ENCODE results near the gene CD22. TPM values are rescaled to one million over a fixed set of nuclear protein-coding genes. Genes with fewer than 3 reads are reported as not detected.

Gene CD22
- polyA plus RNA-seq, 4 donors: 0.81 to 5.0 (median 2.2) TPM

DNA sequence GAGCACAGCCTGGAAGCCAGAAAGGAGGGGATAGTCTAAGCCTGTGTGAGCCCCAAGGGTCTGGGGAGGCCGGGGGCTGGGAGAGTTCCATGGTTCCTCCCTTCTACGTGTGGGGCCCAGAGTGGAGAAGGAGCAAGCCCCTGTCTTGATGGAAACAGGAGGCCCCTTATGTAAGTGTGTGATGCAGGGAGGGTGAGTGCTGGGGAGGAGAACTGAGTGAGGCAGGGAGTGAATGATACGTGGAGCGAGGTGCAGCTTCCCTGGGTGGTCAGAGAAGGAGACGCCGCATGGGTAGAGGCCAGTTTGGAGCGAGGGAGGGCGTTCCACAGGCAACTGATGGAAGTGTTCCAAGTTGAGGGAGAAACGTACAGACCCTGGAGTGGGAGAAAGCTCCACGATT is 21.1 kb upstream of the CD22 start:
- no peak for FAIRE-seq
- WGBS, 3 donors: 73 to 87% (median 83%) methylated on average over 10 of the region's 10 CpGs
- H3K27ac ChIP-seq (ENCODE audit: low read depth in 1 of 3, low read length in 2 of 3): no peak overlapping the region

DNA sequence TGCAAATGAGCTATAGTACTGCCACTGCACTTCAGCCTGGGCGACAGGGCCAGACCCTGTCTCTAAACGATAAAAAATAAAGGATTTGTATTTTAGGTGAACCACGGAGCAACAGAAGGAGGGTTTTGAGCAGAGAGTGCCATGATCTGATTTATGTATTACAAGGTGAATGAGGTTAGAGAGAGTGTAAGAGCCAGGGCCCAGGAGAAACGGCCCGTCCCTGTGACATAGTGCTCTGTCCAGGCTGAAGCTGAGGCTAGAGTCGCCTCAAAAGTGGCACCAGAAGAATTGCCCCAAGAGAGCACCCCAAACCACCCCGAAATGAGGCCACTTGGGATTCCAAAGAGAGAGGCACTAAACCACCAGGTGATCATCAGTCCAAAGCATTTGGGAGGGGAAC is 20.1 kb upstream of the CD22 start:
- WGBS, 3 donors: 69 to 88% (median 78%) methylated on average over 7 of the region's 7 CpGs
- DNase-seq (no peak), FAIRE-seq (no peak)
- Histone ChIP-seq H3K4me1 (ENCODE audit: control insufficient read depth in 3 of 3, insufficient read depth in 2 of 3, low read depth in 1 of 3, low read length in 2 of 3) (peaks cover 0 to 6% (median 0%) of the 10 kb centered on the region in 3 donors), H3K36me3 (ENCODE audit: control insufficient read depth in 3 of 3, insufficient read depth in 2 of 3, low read depth in 1 of 3, low read length in 3 of 3) (no peaks in the 10 kb centered on the region), H3K27ac (ENCODE audit: low read depth in 1 of 3, low read length in 2 of 3) (no peak overlapping the region), H3K9me3 (ENCODE audit: control insufficient read depth in 2 of 2, insufficient read depth in 1 of 2, low read depth in 1 of 2, low read length in 1 of 2) (no peaks in the 10 kb centered on the region), H3K27me3 (ENCODE audit: control insufficient read depth in 3 of 3, insufficient read depth in 3 of 3, low read length in 3 of 3) (no peaks in the 10 kb centered on the region), H3K4me3 (ENCODE audit: low read depth in 1 of 3, low read length in 3 of 3) (no peak overlapping the region)

More for the DNA sequence above, 21.1 kb upstream of the CD22 start:
- peaks cover 0 to 3% (median 0%) of the 10 kb centered on the region in 3 donors for H3K27me3 ChIP-seq (ENCODE audit: control insufficient read depth in 3 of 3, insufficient read depth in 3 of 3, low read length in 3 of 3)
- no peak overlapping the region for H3K4me3 ChIP-seq (ENCODE audit: low read depth in 1 of 3, low read length in 3 of 3)
- H3K9me3 ChIP-seq (ENCODE audit: control insufficient read depth in 2 of 2, insufficient read depth in 1 of 2, low read depth in 1 of 2, low read length in 1 of 2): no peaks in the 10 kb centered on the region
- DNase-seq: no peak
- H3K36me3 ChIP-seq (ENCODE audit: control insufficient read depth in 3 of 3, insufficient read depth in 2 of 3, low read depth in 1 of 3, low read length in 3 of 3): no peaks in the 10 kb centered on the region
- H3K4me1 ChIP-seq (ENCODE audit: control insufficient read depth in 3 of 3, insufficient read depth in 2 of 3, low read depth in 1 of 3, low read length in 2 of 3): peaks cover 0 to 6% (median 0%) of the 10 kb centered on the region in 3 donors

GRCh38 chr19:35309481-35310279 is 19.3 kb upstream of the CD22 start:
- Histone ChIP-seq H3K9me3 (ENCODE audit: control insufficient read depth in 2 of 2, insufficient read depth in 1 of 2, low read depth in 1 of 2, low read length in 1 of 2) (no peaks in the 10 kb centered on the region), H3K27ac (ENCODE audit: low read depth in 1 of 3, low read length in 2 of 3) (no peak overlapping the region), H3K4me1 (ENCODE audit: control insufficient read depth in 3 of 3, insufficient read depth in 2 of 3, low read depth in 1 of 3, low read length in 2 of 3) (peaks cover 0 to 6% (median 0%) of the 10 kb centered on the region in 3 donors), H3K27me3 (ENCODE audit: control insufficient read depth in 3 of 3, insufficient read depth in 3 of 3, low read length in 3 of 3) (no peaks in the 10 kb centered on the region), H3K36me3 (ENCODE audit: control insufficient read depth in 3 of 3, insufficient read depth in 2 of 3, low read depth in 1 of 3, low read length in 3 of 3) (no peaks in the 10 kb centered on the region), H3K4me3 (ENCODE audit: low read depth in 1 of 3, low read length in 3 of 3) (no peak overlapping the region)
- DNase-seq (peak in 1 of 2 donors; percentile 26), FAIRE-seq (no peak)
- WGBS, 3 donors: 76 to 84% (median 78%) methylated on average over 46 to 47 of the region's 47 CpGs

GRCh38 chr19:35310331-35310730 is 18.7 kb upstream of the CD22 start:
- no peak for FAIRE-seq
- H3K4me1 ChIP-seq (ENCODE audit: control insufficient read depth in 3 of 3, insufficient read depth in 2 of 3, low read depth in 1 of 3, low read length in 2 of 3): peaks cover 0 to 6% (median 0%) of the 10 kb centered on the region in 3 donors
- H3K27me3 ChIP-seq (ENCODE audit: control insufficient read depth in 3 of 3, insufficient read depth in 3 of 3, low read length in 3 of 3): no peaks in the 10 kb centered on the region
- H3K9me3 ChIP-seq (ENCODE audit: control insufficient read depth in 2 of 2, insufficient read depth in 1 of 2, low read depth in 1 of 2, low read length in 1 of 2): no peaks in the 10 kb centered on the region
- WGBS, 3 donors: 79 to 87% (median 83%) methylated on average over 12 of the region's 12 CpGs
- H3K27ac ChIP-seq (ENCODE audit: low read depth in 1 of 3, low read length in 2 of 3): no peak overlapping the region
- no peaks in the 10 kb centered on the region for H3K36me3 ChIP-seq (ENCODE audit: control insufficient read depth in 3 of 3, insufficient read depth in 2 of 3, low read depth in 1 of 3, low read length in 3 of 3)
- no peak overlapping the region for H3K4me3 ChIP-seq (ENCODE audit: low read depth in 1 of 3, low read length in 3 of 3)
- DNase-seq: no peak

DNA sequence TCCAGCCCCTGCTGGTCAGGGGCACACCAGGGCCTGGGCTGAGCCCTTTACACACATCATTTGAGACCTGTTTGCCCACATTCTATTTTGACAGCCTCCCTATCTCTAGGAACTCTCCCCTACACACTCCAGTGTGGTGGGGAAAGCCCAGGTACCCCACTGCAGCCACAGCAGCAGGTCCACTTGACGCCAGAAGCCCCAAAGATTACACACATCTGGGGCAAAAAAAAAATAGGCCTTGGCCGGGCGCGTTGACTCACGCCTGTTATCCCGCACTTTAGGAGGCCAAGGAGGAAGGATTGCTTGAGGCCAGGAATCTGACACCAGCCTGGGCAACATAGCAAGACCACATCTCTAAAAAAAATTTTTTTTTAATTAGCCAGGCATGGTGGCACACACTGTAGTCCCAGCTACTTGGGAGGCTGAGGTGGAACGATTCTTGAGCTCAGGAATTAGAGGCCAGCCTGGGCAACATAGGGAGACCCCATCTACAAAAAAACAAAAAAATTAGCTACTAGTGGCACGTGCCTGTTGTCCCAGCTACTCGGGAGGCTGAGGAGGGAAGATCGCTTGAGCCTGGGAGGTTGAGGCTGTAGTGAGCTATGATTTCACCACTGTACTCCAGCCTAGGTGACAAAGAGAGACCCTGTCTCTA is 18.0 kb upstream of the CD22 start:
- WGBS, 3 donors: 84 to 95% (median 88%) methylated on average over 10 of the region's 10 CpGs
- no peak for FAIRE-seq
- DNase-seq: no peak

DNA sequence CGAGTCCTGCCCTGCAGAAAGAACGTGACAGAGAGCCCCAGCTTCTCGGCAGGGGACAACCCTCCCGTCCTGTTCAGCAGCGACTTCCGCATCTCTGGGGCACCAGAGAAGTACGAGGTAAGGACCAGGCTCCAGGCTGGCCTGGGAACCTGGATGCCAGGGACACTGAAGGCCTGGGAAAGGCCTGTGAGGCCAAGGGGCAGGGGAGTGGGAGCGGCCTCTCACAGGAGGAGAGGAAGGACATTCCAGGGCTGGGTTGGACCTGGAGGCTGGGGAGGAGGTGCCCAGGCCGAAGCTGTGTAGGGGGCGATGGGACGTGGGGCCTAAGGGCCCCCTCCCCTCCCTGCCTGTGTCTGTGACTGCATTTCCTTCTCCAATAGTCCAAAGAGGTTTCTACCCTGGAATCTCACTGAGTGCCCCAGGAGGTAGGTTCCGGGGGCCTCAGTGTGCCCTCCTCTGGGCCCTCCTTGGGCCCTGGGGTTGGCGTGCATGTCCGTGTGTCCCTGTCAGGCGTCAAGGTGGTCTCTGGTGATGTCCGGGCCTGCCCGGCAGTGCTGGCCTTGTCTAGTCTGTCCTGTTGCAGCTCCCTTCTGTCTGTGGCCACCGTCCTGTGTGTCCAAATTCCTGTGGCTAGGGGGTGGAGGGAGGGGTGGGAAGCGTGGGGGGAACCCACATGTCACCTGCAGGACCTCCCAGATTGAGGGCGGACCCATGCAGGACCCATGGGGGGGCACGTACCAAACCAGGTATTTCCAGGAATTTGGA is 16.9 kb upstream of the CD22 start:
- Histone ChIP-seq H3K27me3 (ENCODE audit: control insufficient read depth in 3 of 3, insufficient read depth in 3 of 3, low read length in 3 of 3) (no peaks in the 10 kb centered on the region), H3K4me3 (ENCODE audit: low read depth in 1 of 3, low read length in 3 of 3) (no peak overlapping the region), H3K4me1 (ENCODE audit: control insufficient read depth in 3 of 3, insufficient read depth in 2 of 3, low read depth in 1 of 3, low read length in 2 of 3) (peaks cover 0 to 6% (median 0%) of the 10 kb centered on the region in 3 donors), H3K36me3 (ENCODE audit: control insufficient read depth in 3 of 3, insufficient read depth in 2 of 3, low read depth in 1 of 3, low read length in 3 of 3) (no peaks in the 10 kb centered on the region), H3K27ac (ENCODE audit: low read depth in 1 of 3, low read length in 2 of 3) (no peak overlapping the region), H3K9me3 (ENCODE audit: control insufficient read depth in 2 of 2, insufficient read depth in 1 of 2, low read depth in 1 of 2, low read length in 1 of 2) (no peaks in the 10 kb centered on the region)
- 79 to 87% (median 84%) methylated on average over 20 to 21 of the region's 21 CpGs for WGBS, 3 donors
- FAIRE-seq: no peak
- no peak for DNase-seq

More for the DNA sequence above, 18.0 kb upstream of the CD22 start:
- Histone ChIP-seq H3K36me3 (ENCODE audit: control insufficient read depth in 3 of 3, insufficient read depth in 2 of 3, low read depth in 1 of 3, low read length in 3 of 3) (no peaks in the 10 kb centered on the region), H3K4me3 (ENCODE audit: low read depth in 1 of 3, low read length in 3 of 3) (no peak overlapping the region), H3K27me3 (ENCODE audit: control insufficient read depth in 3 of 3, insufficient read depth in 3 of 3, low read length in 3 of 3) (no peaks in the 10 kb centered on the region), H3K4me1 (ENCODE audit: control insufficient read depth in 3 of 3, insufficient read depth in 2 of 3, low read depth in 1 of 3, low read length in 2 of 3) (peaks cover 0 to 6% (median 0%) of the 10 kb centered on the region in 3 donors), H3K9me3 (ENCODE audit: control insufficient read depth in 2 of 2, insufficient read depth in 1 of 2, low read depth in 1 of 2, low read length in 1 of 2) (no peaks in the 10 kb centered on the region), H3K27ac (ENCODE audit: low read depth in 1 of 3, low read length in 2 of 3) (no peak overlapping the region)

GRCh38 chr19:35313587-35313986 is 15.4 kb upstream of the CD22 start:
- 23 to 45% (median 24%) methylated on average over 5 to 7 of the region's 7 CpGs for WGBS, 3 donors
- no peak overlapping the region for H3K4me3 ChIP-seq (ENCODE audit: low read depth in 1 of 3, low read length in 3 of 3)
- H3K27ac ChIP-seq (ENCODE audit: low read depth in 1 of 3, low read length in 2 of 3): no peak overlapping the region
- peaks cover 0 to 6% (median 0%) of the 10 kb centered on the region in 3 donors for H3K4me1 ChIP-seq (ENCODE audit: control insufficient read depth in 3 of 3, insufficient read depth in 2 of 3, low read depth in 1 of 3, low read length in 2 of 3)
- no peaks in the 10 kb centered on the region for H3K36me3 ChIP-seq (ENCODE audit: control insufficient read depth in 3 of 3, insufficient read depth in 2 of 3, low read depth in 1 of 3, low read length in 3 of 3)
- no peak for FAIRE-seq
- no peaks in the 10 kb centered on the region for H3K9me3 ChIP-seq (ENCODE audit: control insufficient read depth in 2 of 2, insufficient read depth in 1 of 2, low read depth in 1 of 2, low read length in 1 of 2)
- H3K27me3 ChIP-seq (ENCODE audit: control insufficient read depth in 3 of 3, insufficient read depth in 3 of 3, low read length in 3 of 3): no peaks in the 10 kb centered on the region
- DNase-seq: no peak

DNA sequence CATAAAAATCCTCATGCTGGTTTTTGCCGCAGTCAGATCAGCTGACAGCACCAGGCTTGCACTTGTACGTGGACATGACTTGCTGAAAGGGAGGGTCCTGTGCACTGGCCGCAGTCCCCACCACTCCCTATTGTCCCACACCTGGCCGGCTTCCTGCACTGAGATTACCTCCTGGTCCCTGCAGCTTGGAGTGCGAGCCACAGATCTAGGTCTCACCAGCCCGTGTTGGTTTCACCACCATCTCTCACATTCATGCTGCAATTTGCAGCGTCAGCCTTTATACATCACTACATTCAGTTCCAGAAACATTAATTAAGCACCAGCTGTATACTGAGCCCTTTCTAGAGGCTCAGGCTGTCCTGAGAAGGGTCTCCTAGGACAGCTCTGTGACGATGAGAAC is 15.0 kb upstream of the CD22 start:
- 78 to 89% (median 85%) methylated on average over 8 of the region's 8 CpGs for WGBS, 3 donors
- no peak for FAIRE-seq

More for the DNA sequence above, 15.0 kb upstream of the CD22 start:
- Histone ChIP-seq H3K4me3 (ENCODE audit: low read depth in 1 of 3, low read length in 3 of 3) (no peak overlapping the region), H3K27me3 (ENCODE audit: control insufficient read depth in 3 of 3, insufficient read depth in 3 of 3, low read length in 3 of 3) (no peaks in the 10 kb centered on the region), H3K4me1 (ENCODE audit: control insufficient read depth in 3 of 3, insufficient read depth in 2 of 3, low read depth in 1 of 3, low read length in 2 of 3) (peaks cover 0 to 6% (median 0%) of the 10 kb centered on the region in 3 donors), H3K36me3 (ENCODE audit: control insufficient read depth in 3 of 3, insufficient read depth in 2 of 3, low read depth in 1 of 3, low read length in 3 of 3) (no peaks in the 10 kb centered on the region), H3K27ac (ENCODE audit: low read depth in 1 of 3, low read length in 2 of 3) (no peak overlapping the region), H3K9me3 (ENCODE audit: control insufficient read depth in 2 of 2, insufficient read depth in 1 of 2, low read depth in 1 of 2, low read length in 1 of 2) (no peaks in the 10 kb centered on the region)
- no peak for DNase-seq

Data from small intestine (tissue), 7 donors.